ENCODE results near the gene RUNDC3A.

The RUNDC3A gene

GRCh38 chr17:44358066-44358465, 49.7 kb downstream of the RUNDC3A start:
- TF ChIP-seq, protein P1, sequence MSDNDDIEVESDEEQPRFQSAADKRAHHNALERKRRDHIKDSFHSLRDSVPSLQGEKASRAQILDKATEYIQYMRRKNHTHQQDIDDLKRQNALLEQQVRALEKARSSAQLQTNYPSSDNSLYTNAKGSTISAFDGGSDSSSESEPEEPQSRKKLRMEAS (IDR thresholded peaks at IDR 0.05), result no peak
- TF ChIP-seq CREB1 (IDR thresholded peaks at IDR 0.05; ENCODE audit: low read depth) (no peak), REST (IDR thresholded peaks at IDR 0.05; ENCODE audit: low read depth) (no peak), EGR1 (IDR thresholded peaks at IDR 0.05) (no peak), USF1 (IDR thresholded peaks at IDR 0.05) (no peak), YY1 (IDR thresholded peaks at IDR 0.05; ENCODE audit: low read depth) (no peak)

DNA sequence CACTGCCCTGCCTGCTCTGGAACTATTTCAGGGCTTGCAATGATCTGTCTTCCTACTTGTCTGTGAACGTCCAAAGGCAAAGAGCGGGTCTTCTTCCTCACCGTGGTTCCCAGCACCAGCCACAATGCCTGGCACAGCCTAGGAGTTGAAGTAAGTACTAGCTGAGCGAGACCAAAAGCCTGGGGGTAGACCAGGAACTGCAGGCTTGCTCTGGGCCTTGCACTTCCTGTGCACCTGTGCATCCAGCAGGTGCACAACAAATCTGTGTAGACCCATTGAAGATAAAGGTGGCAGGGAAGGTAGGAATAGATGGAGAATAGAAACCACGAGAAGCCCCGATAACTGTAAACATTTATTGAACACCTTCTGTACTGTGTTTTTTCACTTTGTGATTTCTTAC, 50.6 kb downstream of the RUNDC3A start:
- TF ChIP-seq CREB1 (IDR thresholded peaks at IDR 0.05; ENCODE audit: low read depth) (no peak), ZBTB7A (IDR thresholded peaks at IDR 0.05; ENCODE audit: low read depth) (no peak), RAD21 (IDR thresholded peaks at IDR 0.05; ENCODE audit: low read depth) (no peak), TAF1 (IDR thresholded peaks at IDR 0.05; ENCODE audit: low read depth) (no peak), TEAD4 (IDR thresholded peaks at IDR 0.05) (no peak), YY1 (IDR thresholded peaks at IDR 0.05; ENCODE audit: low read depth) (no peak), NFIC (IDR thresholded peaks at IDR 0.05) (no peak), CEBPB (IDR thresholded peaks at IDR 0.05) (no peak), REST (IDR thresholded peaks at IDR 0.05; ENCODE audit: low read depth) (no peak), FOXM1 (IDR thresholded peaks at IDR 0.05; ENCODE audit: borderline replicate concordance, low read depth) (no peak), EP300 (IDR thresholded peaks at IDR 0.05; ENCODE audit: borderline replicate concordance) (no peak), TCF12 (IDR thresholded peaks at IDR 0.05; ENCODE audit: low read depth) (no peak), EGR1 (IDR thresholded peaks at IDR 0.05) (no peak), USF1 (IDR thresholded peaks at IDR 0.05) (no peak)
- TF ChIP-seq, protein P1 (IDR thresholded peaks at IDR 0.05), result no peak

DNA sequence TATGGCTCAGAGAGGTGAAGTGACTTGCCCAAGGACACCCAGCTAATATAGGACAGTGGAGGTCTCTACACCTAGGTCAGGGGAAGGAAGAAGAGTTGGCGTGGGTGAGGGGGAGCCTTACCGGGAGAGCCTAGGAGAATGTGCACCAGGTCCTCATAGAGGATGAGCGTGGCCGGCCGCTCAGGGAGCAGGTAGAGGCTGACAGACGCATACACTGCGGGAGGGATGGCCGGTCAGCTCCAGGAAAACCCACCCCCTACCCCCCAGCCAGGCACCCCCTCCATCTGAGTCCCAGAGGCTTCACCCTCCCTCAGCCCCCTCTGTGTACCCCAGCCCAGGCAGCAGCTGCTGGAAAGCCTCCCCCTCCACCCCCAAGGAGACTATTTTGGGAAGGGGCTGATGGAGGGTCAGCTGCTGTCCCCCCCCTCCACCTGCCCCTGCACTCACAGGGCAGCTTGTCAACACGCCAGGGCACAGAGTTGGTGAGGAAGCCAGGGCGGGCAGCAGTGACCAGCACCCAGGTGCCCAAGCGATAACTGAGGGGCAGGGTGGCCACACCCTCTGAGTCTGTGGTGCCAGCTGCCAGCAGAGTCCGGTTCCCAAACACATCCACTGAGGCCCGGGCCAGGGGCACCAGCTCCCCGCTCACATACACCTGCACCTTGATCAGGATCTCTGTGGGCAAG, 51.2 kb downstream of the RUNDC3A start:
- TF ChIP-seq YY1 (IDR thresholded peaks at IDR 0.05; ENCODE audit: low read depth) (no peak), CEBPB (IDR thresholded peaks at IDR 0.05) (no peak), CREB1 (IDR thresholded peaks at IDR 0.05; ENCODE audit: low read depth) (no peak), USF1 (IDR thresholded peaks at IDR 0.05) (no peak)

DNA sequence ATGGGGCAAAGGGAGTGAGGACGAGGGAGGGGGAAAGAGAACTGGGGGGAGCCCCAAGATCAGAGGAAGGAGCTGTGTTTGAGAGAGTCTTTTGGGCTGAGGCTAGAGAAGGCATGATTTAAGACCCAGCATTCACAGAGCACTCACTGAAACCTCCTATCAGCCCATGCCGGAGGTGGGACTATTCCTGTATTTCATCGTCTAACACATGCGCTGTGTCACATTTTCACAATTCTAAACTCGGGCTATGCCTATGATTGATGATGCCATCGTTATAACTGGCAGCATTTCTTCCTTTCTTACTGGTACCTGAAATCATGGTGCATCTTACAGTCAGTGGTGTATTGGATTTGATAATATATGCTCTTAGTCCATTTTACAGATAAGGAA, 51.7 kb downstream of the RUNDC3A start:
- TF ChIP-seq FOXM1 (IDR thresholded peaks at IDR 0.05; ENCODE audit: borderline replicate concordance, low read depth) (no peak), TCF12 (IDR thresholded peaks at IDR 0.05; ENCODE audit: low read depth) (no peak), RAD21 (IDR thresholded peaks at IDR 0.05; ENCODE audit: low read depth) (no peak), USF1 (IDR thresholded peaks at IDR 0.05) (no peak)

GRCh38 chr17:44360826-44361225, 52.4 kb downstream of the RUNDC3A start:
- TF ChIP-seq TEAD4 (IDR thresholded peaks at IDR 0.05) (no peak), NFIC (IDR thresholded peaks at IDR 0.05) (no peak), TAF1 (IDR thresholded peaks at IDR 0.05; ENCODE audit: low read depth) (no peak), ZBTB7A (IDR thresholded peaks at IDR 0.05; ENCODE audit: low read depth) (no peak), EGR1 (IDR thresholded peaks at IDR 0.05) (no peak), YY1 (IDR thresholded peaks at IDR 0.05; ENCODE audit: low read depth) (no peak), CREB1 (IDR thresholded peaks at IDR 0.05; ENCODE audit: low read depth) (no peak), USF1 (IDR thresholded peaks at IDR 0.05) (no peak), TCF12 (IDR thresholded peaks at IDR 0.05; ENCODE audit: low read depth) (no peak), FOXM1 (IDR thresholded peaks at IDR 0.05; ENCODE audit: borderline replicate concordance, low read depth) (no peak), CEBPB (IDR thresholded peaks at IDR 0.05) (no peak), EP300 (IDR thresholded peaks at IDR 0.05; ENCODE audit: borderline replicate concordance) (no peak), REST (IDR thresholded peaks at IDR 0.05; ENCODE audit: low read depth) (no peak), RAD21 (IDR thresholded peaks at IDR 0.05; ENCODE audit: low read depth) (no peak)
- TF ChIP-seq, protein P1 (IDR thresholded peaks at IDR 0.05), result no peak

Data from Ishikawa (cell line).